Measurements from ENCODE around the gene MESP1. TPM values are rescaled to one million over a fixed set of nuclear protein-coding genes. Genes with fewer than 3 reads are reported as not detected.

Gene MESP1
- total and polyA plus RNA-seq, 10 of the 15 experiments (the other 5 are each of a cell fraction or from before 2014, with no cell fraction given) = 0.04 to 1.1 (median 0.57) TPM; not detected in 2

GRCh38 chr15:89723031-89723430, 28.0 kb downstream of the MESP1 start:
- BruUV-seq (replicated peaks) = no TSS peak
- H3K36me3 ChIP-seq (ENCODE audit: control insufficient read depth in 2 of 2, insufficient read depth in 2 of 2, low read length in 1 of 2) = no peaks in the 10 kb centered on the region
- no peak overlapping the region for H3K27ac ChIP-seq (ENCODE audit: control insufficient read depth, insufficient read depth)
- H3K4me2 ChIP-seq (ENCODE audit: control insufficient read depth, insufficient read depth) = no peak overlapping the region
- ChIA-PET POLR2A (no interaction called here), SMC1A (ENCODE audit: uncharacterized antibody, unreplicated experiment) (no interaction called here), RAD21 (ENCODE audit: unreplicated experiment) (interaction anchor here (1.0 kb wide), 1 partner anchor 9 kb away, joined by 3 read pairs; no protein-coding TSS in a partner anchor), CTCF (interaction anchor here (1.3 to 1.7 kb wide), 2 partner anchors 17 to 18 kb away, joined by 4 read pairs; no protein-coding TSS in a partner anchor)
- ATAC-seq = no peak
- DNase-seq (ENCODE audit: low read depth, low spot score) = no peak
- no peaks in the 10 kb centered on the region; a peak in 1 of 4 replicates for H3K27me3 ChIP-seq (replicated peaks in 1 of 2; ENCODE audit: control insufficient read depth in 2 of 2, insufficient read depth in 2 of 2, low read length in 1 of 2)
- no peaks in the 10 kb centered on the region for H4K20me1 ChIP-seq (ENCODE audit: control insufficient read depth, insufficient read depth)
- no peak overlapping the region for H3K9ac ChIP-seq (ENCODE audit: control insufficient read depth, insufficient read depth, low read length)
- H3K4me3 ChIP-seq = no peak overlapping the region
- in situ Hi-C loops (cut with MboI) (no loop called here), intact Hi-C loops (cut with micrococcal nuclease; ENCODE audit: unreplicated experiment) (no loop called here)
- 82% methylated on average over 3 of the region's 3 CpGs for WGBS (ENCODE audit: insufficient coverage, insufficient replicate concordance, low lambda C conversion rate, missing lambda C conversion rate)
- H3K4me1 ChIP-seq (ENCODE audit: control insufficient read depth, insufficient read depth, low read length) = no peaks in the 10 kb centered on the region
- no peaks in the 10 kb centered on the region; the same call in 1 of the 3 replicates for H3K9me3 ChIP-seq (replicated peaks; ENCODE audit: control insufficient read depth, insufficient read depth, low read length)
- H3K79me2 ChIP-seq (ENCODE audit: control insufficient read depth, insufficient read depth, low read length) = no peaks in the 10 kb centered on the region
- no peak for FAIRE-seq
- no peak overlapping the region for H2AFZ ChIP-seq (ENCODE audit: control insufficient read depth, low read depth, low read length)
- TF ChIP-seq, protein P1, sequence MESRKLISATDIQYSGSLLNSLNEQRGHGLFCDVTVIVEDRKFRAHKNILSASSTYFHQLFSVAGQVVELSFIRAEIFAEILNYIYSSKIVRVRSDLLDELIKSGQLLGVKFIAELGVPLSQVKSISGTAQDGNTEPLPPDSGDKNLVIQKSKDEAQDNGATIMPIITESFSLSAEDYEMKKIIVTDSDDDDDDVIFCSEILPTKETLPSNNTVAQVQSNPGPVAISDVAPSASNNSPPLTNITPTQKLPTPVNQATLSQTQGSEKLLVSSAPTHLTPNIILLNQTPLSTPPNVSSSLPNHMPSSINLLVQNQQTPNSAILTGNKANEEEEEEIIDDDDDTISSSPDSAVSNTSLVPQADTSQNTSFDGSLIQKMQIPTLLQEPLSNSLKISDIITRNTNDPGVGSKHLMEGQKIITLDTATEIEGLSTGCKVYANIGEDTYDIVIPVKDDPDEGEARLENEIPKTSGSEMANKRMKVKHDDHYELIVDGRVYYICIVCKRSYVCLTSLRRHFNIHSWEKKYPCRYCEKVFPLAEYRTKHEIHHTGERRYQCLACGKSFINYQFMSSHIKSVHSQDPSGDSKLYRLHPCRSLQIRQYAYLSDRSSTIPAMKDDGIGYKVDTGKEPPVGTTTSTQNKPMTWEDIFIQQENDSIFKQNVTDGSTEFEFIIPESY (IDR thresholded peaks at IDR 0.05) = no peak
- TF ChIP-seq ZZZ3 (IDR thresholded peaks at IDR 0.05; ENCODE audit: control insufficient read depth, insufficient read length, low read depth) (no peak), CBX3 (IDR thresholded peaks at IDR 0.05; ENCODE audit: borderline replicate concordance, low read depth) (no peak), NR2F1 (conservative IDR thresholded peaks at IDR 0.05) (no peak), KAT2A (conservative IDR thresholded peaks at IDR 0.05; ENCODE audit: control insufficient read depth, low read depth, low read length) (no peak), ELK1 (IDR thresholded peaks at IDR 0.05; ENCODE audit: low read depth, low read length) (no peak), BHLHE40 (IDR thresholded peaks at IDR 0.05; ENCODE audit: borderline replicate concordance in 1 of 2, low read depth in 2 of 2, low read length in 1 of 2) (no peak), BMI1 (IDR thresholded peaks at IDR 0.05; ENCODE audit: borderline replicate concordance) (no peak)
- TF ChIP-seq, protein P2, sequence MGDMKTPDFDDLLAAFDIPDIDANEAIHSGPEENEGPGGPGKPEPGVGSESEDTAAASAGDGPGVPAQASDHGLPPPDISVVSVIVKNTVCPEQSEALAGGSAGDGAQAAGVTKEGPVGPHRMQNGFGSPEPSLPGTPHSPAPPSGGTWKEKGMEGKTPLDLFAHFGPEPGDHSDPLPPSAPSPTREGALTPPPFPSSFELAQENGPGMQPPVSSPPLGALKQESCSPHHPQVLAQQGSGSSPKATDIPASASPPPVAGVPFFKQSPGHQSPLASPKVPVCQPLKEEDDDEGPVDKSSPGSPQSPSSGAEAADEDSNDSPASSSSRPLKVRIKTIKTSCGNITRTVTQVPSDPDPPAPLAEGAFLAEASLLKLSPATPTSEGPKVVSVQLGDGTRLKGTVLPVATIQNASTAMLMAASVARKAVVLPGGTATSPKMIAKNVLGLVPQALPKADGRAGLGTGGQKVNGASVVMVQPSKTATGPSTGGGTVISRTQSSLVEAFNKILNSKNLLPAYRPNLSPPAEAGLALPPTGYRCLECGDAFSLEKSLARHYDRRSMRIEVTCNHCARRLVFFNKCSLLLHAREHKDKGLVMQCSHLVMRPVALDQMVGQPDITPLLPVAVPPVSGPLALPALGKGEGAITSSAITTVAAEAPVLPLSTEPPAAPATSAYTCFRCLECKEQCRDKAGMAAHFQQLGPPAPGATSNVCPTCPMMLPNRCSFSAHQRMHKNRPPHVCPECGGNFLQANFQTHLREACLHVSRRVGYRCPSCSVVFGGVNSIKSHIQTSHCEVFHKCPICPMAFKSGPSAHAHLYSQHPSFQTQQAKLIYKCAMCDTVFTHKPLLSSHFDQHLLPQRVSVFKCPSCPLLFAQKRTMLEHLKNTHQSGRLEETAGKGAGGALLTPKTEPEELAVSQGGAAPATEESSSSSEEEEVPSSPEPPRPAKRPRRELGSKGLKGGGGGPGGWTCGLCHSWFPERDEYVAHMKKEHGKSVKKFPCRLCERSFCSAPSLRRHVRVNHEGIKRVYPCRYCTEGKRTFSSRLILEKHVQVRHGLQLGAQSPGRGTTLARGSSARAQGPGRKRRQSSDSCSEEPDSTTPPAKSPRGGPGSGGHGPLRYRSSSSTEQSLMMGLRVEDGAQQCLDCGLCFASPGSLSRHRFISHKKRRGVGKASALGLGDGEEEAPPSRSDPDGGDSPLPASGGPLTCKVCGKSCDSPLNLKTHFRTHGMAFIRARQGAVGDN (IDR thresholded peaks at IDR 0.05) = no peak
- TF ChIP-seq, protein P3, sequence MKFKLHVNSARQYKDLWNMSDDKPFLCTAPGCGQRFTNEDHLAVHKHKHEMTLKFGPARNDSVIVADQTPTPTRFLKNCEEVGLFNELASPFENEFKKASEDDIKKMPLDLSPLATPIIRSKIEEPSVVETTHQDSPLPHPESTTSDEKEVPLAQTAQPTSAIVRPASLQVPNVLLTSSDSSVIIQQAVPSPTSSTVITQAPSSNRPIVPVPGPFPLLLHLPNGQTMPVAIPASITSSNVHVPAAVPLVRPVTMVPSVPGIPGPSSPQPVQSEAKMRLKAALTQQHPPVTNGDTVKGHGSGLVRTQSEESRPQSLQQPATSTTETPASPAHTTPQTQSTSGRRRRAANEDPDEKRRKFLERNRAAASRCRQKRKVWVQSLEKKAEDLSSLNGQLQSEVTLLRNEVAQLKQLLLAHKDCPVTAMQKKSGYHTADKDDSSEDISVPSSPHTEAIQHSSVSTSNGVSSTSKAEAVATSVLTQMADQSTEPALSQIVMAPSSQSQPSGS (IDR thresholded peaks at IDR 0.05; ENCODE audit: low read length) = no peak
- TF ChIP-seq, protein P4, sequence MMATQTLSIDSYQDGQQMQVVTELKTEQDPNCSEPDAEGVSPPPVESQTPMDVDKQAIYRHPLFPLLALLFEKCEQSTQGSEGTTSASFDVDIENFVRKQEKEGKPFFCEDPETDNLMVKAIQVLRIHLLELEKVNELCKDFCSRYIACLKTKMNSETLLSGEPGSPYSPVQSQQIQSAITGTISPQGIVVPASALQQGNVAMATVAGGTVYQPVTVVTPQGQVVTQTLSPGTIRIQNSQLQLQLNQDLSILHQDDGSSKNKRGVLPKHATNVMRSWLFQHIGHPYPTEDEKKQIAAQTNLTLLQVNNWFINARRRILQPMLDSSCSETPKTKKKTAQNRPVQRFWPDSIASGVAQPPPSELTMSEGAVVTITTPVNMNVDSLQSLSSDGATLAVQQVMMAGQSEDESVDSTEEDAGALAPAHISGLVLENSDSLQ (IDR thresholded peaks at IDR 0.05) = no peak
- TF ChIP-seq, protein P5, sequence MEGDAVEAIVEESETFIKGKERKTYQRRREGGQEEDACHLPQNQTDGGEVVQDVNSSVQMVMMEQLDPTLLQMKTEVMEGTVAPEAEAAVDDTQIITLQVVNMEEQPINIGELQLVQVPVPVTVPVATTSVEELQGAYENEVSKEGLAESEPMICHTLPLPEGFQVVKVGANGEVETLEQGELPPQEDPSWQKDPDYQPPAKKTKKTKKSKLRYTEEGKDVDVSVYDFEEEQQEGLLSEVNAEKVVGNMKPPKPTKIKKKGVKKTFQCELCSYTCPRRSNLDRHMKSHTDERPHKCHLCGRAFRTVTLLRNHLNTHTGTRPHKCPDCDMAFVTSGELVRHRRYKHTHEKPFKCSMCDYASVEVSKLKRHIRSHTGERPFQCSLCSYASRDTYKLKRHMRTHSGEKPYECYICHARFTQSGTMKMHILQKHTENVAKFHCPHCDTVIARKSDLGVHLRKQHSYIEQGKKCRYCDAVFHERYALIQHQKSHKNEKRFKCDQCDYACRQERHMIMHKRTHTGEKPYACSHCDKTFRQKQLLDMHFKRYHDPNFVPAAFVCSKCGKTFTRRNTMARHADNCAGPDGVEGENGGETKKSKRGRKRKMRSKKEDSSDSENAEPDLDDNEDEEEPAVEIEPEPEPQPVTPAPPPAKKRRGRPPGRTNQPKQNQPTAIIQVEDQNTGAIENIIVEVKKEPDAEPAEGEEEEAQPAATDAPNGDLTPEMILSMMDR (IDR thresholded peaks at IDR 0.05 in 2 of 3, conservative IDR thresholded peaks at IDR 0.05 in 1 of 3; ENCODE audit: control insufficient read depth in 2 of 3, extremely low read depth in 1 of 3, insufficient read depth in 1 of 3, low read depth in 3 of 3, low read length in 3 of 3) = no peak

Data from GM12878 (cell line).